Muscle of leg (tissue), 11 donors: ENCODE data around the gene STT3A. TPM values are rescaled to one million over a fixed set of nuclear protein-coding genes. Genes with fewer than 3 reads are reported as not detected.

ENCODE experiments used
- DNase-seq: peaks from one replicate; pipeline ENCODE4 v3.0.0; 2013
- H3K27ac ChIP-seq: one replicate; pipeline ENCODE4 v1.5.1; 2013; ENCODE audit warnings: mild to moderate bottlenecking, low read length, control low read depth
- H3K27me3 ChIP-seq: one replicate; pipeline ENCODE4 v1.6.1; 2013; ENCODE audit warnings: low read length; ENCODE audit not compliant: control insufficient read depth, insufficient read depth
- H3K36me3 ChIP-seq: one replicate; pipeline ENCODE4 v1.6.1; 2013; ENCODE audit warnings: low read length; ENCODE audit not compliant: control insufficient read depth, insufficient read depth
- H3K4me1 ChIP-seq: one replicate; pipeline ENCODE4 v1.6.1; 2013; ENCODE audit warnings: low read length; ENCODE audit not compliant: control insufficient read depth, insufficient read depth
- H3K4me3 ChIP-seq: one replicate; pipeline ENCODE4 v1.5.1; 2013; ENCODE audit warnings: low read length, control low read depth
- H3K9me3 ChIP-seq: replicated peaks from 2 replicates; pipeline ENCODE4 v1.6.1; 2013; ENCODE audit warnings: low read depth, low read length; ENCODE audit not compliant: control insufficient read depth
- WGBS: methylation state at CpG from one replicate; pipeline ENCODE4 v1.1.5; 2013; ENCODE audit warnings: missing lambda C conversion rate; ENCODE audit not compliant: insufficient coverage; 5-methylcytosine and 5-hydroxymethylcytosine counted together
- polyA plus RNA-seq, 8 donors: library from polyadenylated mRNA; unstranded; fragments of 120-200 nt; gene quantifications; one replicate each; pipeline versions ENCODE4 v1.2.1 to v1.2.3, GENCODE V29; 2013; ENCODE audit warnings: inconsistent platforms in 1 of 8, low replicate concordance in 1 of 8; ENCODE audit not compliant: insufficient read length in 8 of 8, insufficient read depth in 1 of 8
- total RNA-seq: library from RNA; stranded (reverse); fragments of 120-200 nt; gene quantifications from one replicate; pipeline ENCODE4 v1.2.4, GENCODE V29; 2013

STT3A gene
- total and polyA plus RNA-seq, 9 donors, result 68.9 to 158 (median 113) TPM

- no peak overlapping the region for H3K27ac ChIP-seq
- no peaks in the 10 kb centered on the region for H3K4me1 ChIP-seq
- 100% methylated on average over 1 of the region's 1 CpG for WGBS
- H3K27me3 ChIP-seq, result no peaks in the 10 kb centered on the region
- no peak for DNase-seq
- no peaks in the 10 kb centered on the region for H3K9me3 ChIP-seq
- H3K4me3 ChIP-seq, result no peak overlapping the region
- peaks cover 22% of the 10 kb centered on the region for H3K36me3 ChIP-seq
These were observed 7.2 kb upstream of the STT3A start for GRCh38 chr11:125585487-125585886.

DNA sequence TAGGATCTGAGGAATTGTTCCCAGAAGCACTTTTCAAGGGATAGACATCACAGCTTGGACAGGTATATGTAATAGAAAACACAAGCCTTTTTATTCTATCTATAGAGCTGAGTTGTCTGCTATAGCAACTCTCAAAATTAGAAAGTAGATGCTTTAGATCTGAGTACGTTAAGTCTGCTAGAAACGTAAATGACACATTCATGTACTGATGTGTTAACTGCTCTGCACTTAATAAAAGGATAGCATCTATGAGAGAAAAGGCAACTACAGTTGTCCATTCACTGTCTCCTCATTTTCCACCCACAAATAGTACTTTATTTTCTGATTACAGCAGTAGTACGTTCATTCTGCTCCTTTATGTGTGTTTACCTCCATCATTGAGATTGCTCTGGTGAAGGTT lies 6.0 kb upstream of the STT3A start:
- H3K4me3 ChIP-seq, result no peak overlapping the region
- no peak for DNase-seq
- H3K27me3 ChIP-seq, result no peaks in the 10 kb centered on the region
- no peaks in the 10 kb centered on the region for H3K4me1 ChIP-seq
- peaks cover 19% of the 10 kb centered on the region for H3K36me3 ChIP-seq
- H3K9me3 ChIP-seq, result no peaks in the 10 kb centered on the region
- no CpG with 5 or more reads among the region's 3 CpGs for WGBS
- H3K27ac ChIP-seq, result no peak overlapping the region

GRCh38 chr11:125587480-125587879 lies 5.2 kb upstream of the STT3A start:
- H3K27ac ChIP-seq, result no peak overlapping the region
- H3K4me3 ChIP-seq, result no peak overlapping the region
- DNase-seq, result no peak
- H3K4me1 ChIP-seq, result no peaks in the 10 kb centered on the region
- H3K36me3 ChIP-seq, result peaks cover 15% of the 10 kb centered on the region
- no peaks in the 10 kb centered on the region for H3K27me3 ChIP-seq
- WGBS, result 100% methylated on average over 1 of the region's 1 CpG
- H3K9me3 ChIP-seq, result no peaks in the 10 kb centered on the region

DNA sequence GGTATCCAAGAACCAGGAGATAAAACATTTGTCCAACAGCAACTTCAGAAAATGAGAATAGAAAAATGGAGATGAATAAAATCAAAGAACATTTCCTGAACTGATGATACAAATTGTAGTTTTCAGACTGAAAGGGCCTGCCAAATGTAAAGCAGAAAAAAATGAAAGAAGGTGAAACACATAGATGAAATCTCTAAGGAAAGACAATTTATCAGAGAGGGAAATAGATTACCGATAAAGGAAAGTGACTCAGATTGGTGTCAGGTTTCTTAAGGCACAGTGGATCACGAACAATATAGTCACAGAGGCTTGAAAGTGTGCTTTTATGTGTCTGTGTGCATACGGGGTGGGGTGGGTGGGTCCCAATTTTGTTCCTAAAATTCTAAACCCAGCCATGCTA lies 4.1 kb upstream of the STT3A start:
- no peak overlapping the region for H3K4me3 ChIP-seq
- H3K9me3 ChIP-seq, result no peaks in the 10 kb centered on the region
- no peak overlapping the region for H3K27ac ChIP-seq
- no peaks in the 10 kb centered on the region for H3K27me3 ChIP-seq
- peaks cover 7% of the 10 kb centered on the region for H3K36me3 ChIP-seq
- H3K4me1 ChIP-seq, result peaks cover 2% of the 10 kb centered on the region
- WGBS, result 80% methylated on average over 1 of the region's 3 CpGs
- no peak for DNase-seq

DNA sequence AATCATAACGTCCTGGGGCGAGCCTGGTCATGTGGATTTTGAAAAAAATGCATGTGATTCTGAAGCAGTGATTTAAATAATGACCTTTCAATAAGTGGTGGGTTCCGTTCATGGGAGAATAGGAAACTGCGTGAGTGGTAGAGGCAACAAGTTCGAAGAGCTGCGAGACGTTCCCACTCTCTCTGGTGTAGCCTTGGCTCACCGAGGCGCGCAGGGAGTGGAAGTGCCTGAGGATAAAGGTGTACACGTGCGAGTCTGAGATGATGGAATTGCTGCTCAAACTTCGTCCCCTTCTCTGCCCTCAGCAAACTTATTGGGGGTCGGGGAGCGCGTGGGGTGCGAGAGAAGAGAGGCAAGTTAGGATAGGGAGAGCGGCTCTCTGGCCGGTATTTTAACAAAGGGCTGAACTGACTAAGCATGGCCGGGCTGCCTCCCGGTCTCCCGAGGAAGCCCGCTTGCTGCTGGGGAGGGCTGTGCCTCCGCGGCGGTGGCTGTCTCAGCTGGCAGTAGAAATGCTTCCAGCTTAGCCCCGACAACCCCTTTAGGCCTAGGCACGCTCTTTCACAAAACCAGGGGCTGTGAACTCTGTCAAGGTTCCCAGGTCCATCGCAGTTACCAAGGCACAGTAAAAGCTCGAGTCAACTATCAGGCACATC lies 875 bp upstream of the STT3A start:
- H3K27ac ChIP-seq, result peak overlapping the region; percentile 99
- H3K36me3 ChIP-seq, result peaks cover 6% of the 10 kb centered on the region
- no peaks in the 10 kb centered on the region for H3K9me3 ChIP-seq
- no peaks in the 10 kb centered on the region for H3K27me3 ChIP-seq
- peak; percentile 49 for DNase-seq
- peaks cover 5% of the 10 kb centered on the region for H3K4me1 ChIP-seq
- WGBS, result under 1% methylated on average over 15 of the region's 30 CpGs
- peak overlapping the region; percentile 75 for H3K4me3 ChIP-seq

DNA sequence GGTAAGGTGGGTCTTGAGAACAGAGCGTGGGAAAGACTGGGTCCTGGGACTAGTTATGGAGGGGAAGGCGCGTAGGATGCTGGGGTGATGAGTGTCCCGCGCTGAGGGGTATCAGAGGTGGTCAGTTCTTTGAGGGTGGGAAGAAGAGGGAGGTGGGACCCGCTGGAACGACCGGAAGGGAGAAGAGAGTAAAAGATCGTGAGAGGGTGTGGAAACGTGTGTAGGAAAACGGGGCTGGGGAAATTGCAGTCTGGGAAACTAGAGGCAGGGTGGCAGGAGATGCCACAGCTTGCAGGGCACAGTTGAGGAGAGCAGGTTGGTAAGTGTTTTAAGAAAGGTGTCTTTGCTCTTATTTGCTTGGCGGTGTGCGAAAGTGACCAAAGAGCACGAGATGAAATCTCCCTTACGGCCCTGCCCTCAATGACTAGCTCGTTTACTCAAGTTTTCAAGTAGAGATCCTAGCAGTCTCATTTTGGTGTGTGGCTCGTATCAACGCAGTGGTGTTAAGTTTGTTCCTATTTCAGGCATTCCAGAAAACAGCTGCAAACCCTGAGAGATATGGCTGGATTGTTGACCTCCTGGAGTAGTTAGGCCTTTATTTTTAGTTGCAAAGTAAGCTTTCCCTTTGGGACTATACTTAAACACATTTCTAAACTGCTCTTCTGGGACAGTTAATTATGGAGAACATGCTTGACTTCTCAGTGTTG lies 615 bp downstream of the STT3A start:
- Histone ChIP-seq H3K36me3 (peaks cover 17% of the 10 kb centered on the region), H3K9me3 (no peaks in the 10 kb centered on the region), H3K4me1 (peaks cover 5% of the 10 kb centered on the region), H3K27ac (peak overlapping the region; percentile 81), H3K27me3 (no peaks in the 10 kb centered on the region), H3K4me3 (peak overlapping the region; percentile 72)
- under 1% methylated on average over 18 of the region's 18 CpGs for WGBS
- DNase-seq, result peak; percentile 37

GRCh38 chr11:125594958-125595357 lies 2.3 kb downstream of the STT3A start:
- no peak overlapping the region for H3K27ac ChIP-seq
- H3K4me1 ChIP-seq, result peaks cover 5% of the 10 kb centered on the region
- H3K27me3 ChIP-seq, result no peaks in the 10 kb centered on the region
- no peak overlapping the region for H3K4me3 ChIP-seq
- WGBS, result no CpG with 5 or more reads among the region's 3 CpGs
- no peak for DNase-seq
- H3K36me3 ChIP-seq, result peaks cover 26% of the 10 kb centered on the region
- no peaks in the 10 kb centered on the region for H3K9me3 ChIP-seq

DNA sequence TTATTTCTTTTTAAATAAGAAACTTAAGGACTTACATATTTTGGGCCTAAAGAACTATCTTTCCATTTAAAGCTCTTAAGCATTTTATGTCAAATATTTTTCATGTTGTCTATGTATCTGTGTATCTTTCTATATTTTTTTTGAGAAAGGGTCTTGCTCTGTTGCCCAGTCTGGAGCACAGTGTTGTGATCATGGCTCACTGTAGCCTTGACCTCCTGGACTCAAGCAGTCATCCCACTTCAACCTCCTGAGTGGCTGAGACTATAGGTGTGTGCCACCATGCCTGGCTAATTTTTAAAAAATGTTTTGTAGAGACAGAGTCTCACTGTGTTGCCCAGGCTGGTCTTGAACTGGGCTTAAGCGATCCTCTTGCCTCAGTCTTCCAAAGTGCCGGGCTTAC lies 8.0 kb downstream of the STT3A start:
- Histone ChIP-seq H3K27me3 (no peaks in the 10 kb centered on the region), H3K4me3 (no peak overlapping the region), H3K4me1 (no peaks in the 10 kb centered on the region), H3K9me3 (no peaks in the 10 kb centered on the region), H3K36me3 (peaks cover 71% of the 10 kb centered on the region), H3K27ac (no peak overlapping the region)
- no CpG with 5 or more reads among the region's 2 CpGs for WGBS
- no peak for DNase-seq

DNA sequence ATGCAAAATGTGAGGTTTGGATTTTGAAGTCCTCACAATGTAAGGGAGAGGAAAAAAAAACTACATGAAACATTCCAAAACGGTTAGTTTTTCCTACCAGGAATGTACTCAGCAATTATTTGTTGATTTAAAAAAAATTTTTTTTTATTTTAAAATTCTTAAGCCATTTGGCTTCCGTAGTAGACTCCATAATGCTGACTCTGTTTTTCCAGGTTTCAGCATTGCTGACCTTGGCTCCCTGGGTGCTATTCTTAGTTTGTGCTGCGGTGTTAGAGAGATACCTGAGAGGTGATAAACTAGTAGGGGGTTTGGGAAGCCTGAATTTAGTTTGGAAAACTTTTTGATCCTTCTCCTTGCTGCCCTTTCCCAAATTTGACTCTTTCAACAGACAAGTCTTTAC lies 10.6 kb downstream of the STT3A start:
- Histone ChIP-seq H3K27ac (no peak overlapping the region), H3K27me3 (no peaks in the 10 kb centered on the region), H3K9me3 (no peaks in the 10 kb centered on the region), H3K4me1 (no peaks in the 10 kb centered on the region), H3K36me3 (peaks cover 70% of the 10 kb centered on the region), H3K4me3 (no peak overlapping the region)
- WGBS, result no CpG with 5 or more reads among the region's 3 CpGs
- DNase-seq, result no peak

DNA sequence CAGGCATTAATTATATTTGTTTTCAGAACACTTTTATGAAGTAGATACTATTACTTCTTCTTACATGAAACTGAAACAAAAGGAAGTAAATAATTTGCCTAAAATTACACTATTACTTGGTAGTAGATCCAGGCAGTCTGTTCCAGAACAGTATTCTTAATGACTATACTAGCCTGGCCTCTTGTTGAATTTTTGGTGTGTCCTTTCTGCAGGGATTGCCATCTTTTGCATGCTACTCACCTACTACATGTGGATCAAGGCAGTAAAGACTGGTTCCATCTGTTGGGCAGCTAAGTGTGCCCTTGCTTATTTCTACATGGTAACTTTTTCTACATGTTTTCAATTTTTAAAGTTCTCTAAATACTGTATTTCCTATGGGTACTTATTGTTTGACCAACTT lies 12.8 kb downstream of the STT3A start:
- Histone ChIP-seq H3K4me3 (no peak overlapping the region), H3K27ac (no peak overlapping the region), H3K9me3 (no peaks in the 10 kb centered on the region), H3K36me3 (peaks cover 70% of the 10 kb centered on the region), H3K4me1 (no peaks in the 10 kb centered on the region), H3K27me3 (no peaks in the 10 kb centered on the region)
- DNase-seq, result no peak
